ENCODE results near the gene RNF123. TPM values are rescaled to one million over a fixed set of nuclear protein-coding genes. Genes with fewer than 3 reads are reported as not detected.

Gene RNF123
- polyA plus RNA-seq, 1 of the 3 experiments (the other 2 are of a cell fraction), result 48.1 TPM

- TF ChIP-seq REST (IDR thresholded peaks at IDR 0.05; ENCODE audit: low read depth, low read length) (no peak), NFIC (IDR thresholded peaks at IDR 0.05; ENCODE audit: borderline replicate concordance) (no peak), TEAD4 (IDR thresholded peaks at IDR 0.05; ENCODE audit: borderline replicate concordance, insufficient read depth) (no peak), TAF1 (IDR thresholded peaks at IDR 0.05; ENCODE audit: borderline replicate concordance, low read depth, low read length) (no peak)
Observed at GRCh38 chr3:49652903-49653415, 36.4 kb upstream of the RNF123 start (continued).

GRCh38 chr3:49653621-49654020 lies 35.7 kb upstream of the RNF123 start:
- no peak overlapping the region for H3K4me2 ChIP-seq
- POLR2A ChIA-PET, result no interaction called here
- DNase-seq, result no peak
- no peak overlapping the region for H3K4me3 ChIP-seq (ENCODE audit: low read depth in 2 of 2, low read length in 1 of 2)
- WGBS (ENCODE audit: low lambda C conversion rate), result 84% methylated on average over 6 of the region's 8 CpGs
- no peaks in the 10 kb centered on the region for H4K20me1 ChIP-seq (ENCODE audit: insufficient read depth)
- H3K9ac ChIP-seq, result no peak overlapping the region
- no peaks in the 10 kb centered on the region for H3K27me3 ChIP-seq (ENCODE audit: insufficient read depth)
- no peaks in the 10 kb centered on the region for H3K79me2 ChIP-seq (ENCODE audit: insufficient read depth)
- no peaks in the 10 kb centered on the region for H3F3A ChIP-seq (replicated peaks; ENCODE audit: insufficient read depth)
- peaks cover 0 to 2% of the 10 kb centered on the region in 2 experiments; a peak in 1 of 4 replicates for H3K4me1 ChIP-seq (ENCODE audit: control insufficient read depth in 1 of 2, insufficient read depth in 2 of 2, low read depth in 1 of 2, low read length in 1 of 2)
- no peaks in the 10 kb centered on the region for H3K36me3 ChIP-seq (replicated peaks in 1 of 2; ENCODE audit: control insufficient read depth in 1 of 2, insufficient read depth in 2 of 2, low read length in 1 of 2)
- H3K9me3 ChIP-seq, result no peaks in the 10 kb centered on the region
- no peaks in the 10 kb centered on the region for H3K9me2 ChIP-seq
- H3K27ac ChIP-seq (ENCODE audit: low read depth in 2 of 2, low read length in 1 of 2), result no peak overlapping the region
- CTCF ChIA-PET, result interaction anchor here (0.9 to 1.7 kb wide), 2 partner anchors 18 to 114 kb away, joined by 3 to 7 read pairs; no protein-coding TSS in a partner anchor
- H2AFZ ChIP-seq (ENCODE audit: low read depth), result no peak overlapping the region
- TF ChIP-seq CHD2 (IDR thresholded peaks at IDR 0.05; ENCODE audit: low read length, partially characterized antibody) (no peak), RXRA (IDR thresholded peaks at IDR 0.05; ENCODE audit: borderline replicate concordance, low read depth) (no peak), RAD21 (IDR thresholded peaks at IDR 0.05; ENCODE audit: low read length) (no peak), GATA2 (CRISPR knock-in tag; IDR thresholded peaks at IDR 0.05) (no peak), YY1 (IDR thresholded peaks at IDR 0.05; ENCODE audit: low read depth) (no peak), RFX5 (IDR thresholded peaks at IDR 0.05; ENCODE audit: low read length) (no peak), FOXJ3 (CRISPR knock-in tag; IDR thresholded peaks at IDR 0.05) (no peak), ELF1 (IDR thresholded peaks at IDR 0.05) (no peak), REST (IDR thresholded peaks at IDR 0.05; ENCODE audit: low read depth, low read length) (no peak), ZBTB33 (IDR thresholded peaks at IDR 0.05; ENCODE audit: borderline replicate concordance, low read depth) (no peak), IRF3 (IDR thresholded peaks at IDR 0.05; ENCODE audit: low read depth, low read length) (no peak), USF1 (IDR thresholded peaks at IDR 0.05; ENCODE audit: borderline replicate concordance, low read depth) (no peak), MXI1 (IDR thresholded peaks at IDR 0.05; ENCODE audit: low read depth, low read length) (no peak), NFIC (IDR thresholded peaks at IDR 0.05; ENCODE audit: borderline replicate concordance) (no peak), NRF1 (IDR thresholded peaks at IDR 0.05; ENCODE audit: low read depth, low read length) (no peak), MAX (IDR thresholded peaks at IDR 0.05; ENCODE audit: low read depth) (no peak)

Measured in SK-N-SH (cell line).